Esophagus muscularis mucosa (tissue), 2 donors: Measurements from ENCODE around the gene RAD51B.
"Not testable (repeated sequence)": the region's sequence is repeated elsewhere in the genome, so short reads cannot be mapped to it uniquely, and the experiment has no call there.

Source experiments
- POLR2A ChIP-seq: fragments of 450-650 bp; IDR thresholded peaks from one replicate; pipeline ENCODE4 v1.6.1; 2017; ENCODE audit warnings: antibody characterized with exemption, moderate library complexity, mild to moderate bottlenecking, low read depth
- POLR2AphosphoS5 ChIP-seq, 2 donors: sonication (generic); formaldehyde crosslinking; IDR thresholded peaks; one replicate each; pipeline ENCODE4 v1.6.1; 2017; ENCODE audit warnings: antibody characterized with exemption in 2 of 2

DNA sequence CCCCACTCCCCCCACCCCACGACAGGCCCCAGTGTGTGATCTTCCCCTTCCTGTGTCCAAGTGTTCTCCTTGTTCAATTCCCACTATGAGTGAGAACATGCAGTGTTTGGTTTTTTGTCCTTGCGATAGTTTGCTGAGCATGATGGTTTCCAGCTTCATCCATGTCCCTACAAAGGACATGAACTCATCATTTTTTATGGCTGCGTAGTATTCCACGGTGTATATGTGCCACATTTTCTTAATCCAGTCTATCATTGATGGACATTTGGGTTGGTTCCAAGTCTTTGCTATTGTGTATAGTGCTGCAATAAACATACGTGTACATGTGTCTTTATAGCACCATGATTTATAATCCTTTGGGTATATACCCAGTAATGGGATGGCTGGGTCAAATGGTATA lies 609.3 kb downstream of the RAD51B start:
- TF ChIP-seq POLR2A; POLR2AphosphoS5 (IDR thresholded peaks at IDR 0.05): not testable (repeated sequence)
